ENCODE data around the gene FAT4. TPM values are rescaled to one million over a fixed set of nuclear protein-coding genes. Genes with fewer than 3 reads are reported as not detected.

Gene FAT4
- total and polyA plus RNA-seq, 12 donors: 1.7 to 16.5 (median 11.4) TPM

DNA sequence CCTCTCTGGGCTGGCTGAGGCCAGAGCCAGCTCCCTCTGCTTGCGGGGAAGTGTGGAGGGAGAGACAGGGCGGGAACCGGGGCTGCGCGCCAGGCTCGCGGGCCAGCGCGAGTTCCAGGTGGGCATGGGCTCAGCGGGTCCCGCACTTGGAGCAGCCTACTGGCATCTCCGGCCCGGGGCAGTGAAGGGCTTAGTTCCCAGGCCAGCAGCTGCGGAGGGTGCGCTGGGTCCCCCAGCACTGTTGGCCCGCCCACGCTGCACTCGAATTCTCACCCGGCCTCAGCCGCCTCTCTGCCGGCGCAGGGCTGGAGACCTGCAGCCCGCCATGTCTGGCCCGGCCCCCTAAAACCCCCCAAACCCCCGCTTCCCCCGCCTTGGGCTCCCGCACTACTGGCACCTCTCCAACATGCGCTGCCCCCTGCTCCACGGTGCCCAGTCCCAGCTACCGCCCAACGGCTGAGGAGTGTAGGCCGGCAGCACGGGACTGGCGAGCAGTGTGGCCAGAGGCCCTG, 33.8 kb upstream of the FAT4 start:
- DNase-seq (no peak), ATAC-seq (peak in 1 of 8 donors; percentile 47)
- Histone ChIP-seq H3K36me3 (no peaks in the 10 kb centered on the region), H3K27me3 (no peaks in the 10 kb centered on the region), H3K4me3 (no peak overlapping the region), H3K27ac (no peak overlapping the region), H3K9me3 (no peaks in the 10 kb centered on the region), H3K4me1 (no peaks in the 10 kb centered on the region)
- WGBS, 2 donors: 96 to 98% methylated on average over 34 of the region's 34 CpGs
- intact Hi-C loops (cut with DNase I): loop anchor here in 5 of 10 donors (5.0 to 10.0 kb wide), 3 partner anchors 944 to 949 kb away; no protein-coding TSS in a partner anchor
- TF ChIP-seq CTCF (IDR thresholded peaks at IDR 0.05): no peak

GRCh38 chr4:125283707-125284279, 31.0 kb upstream of the FAT4 start:
- Histone ChIP-seq H3K36me3 (no peaks in the 10 kb centered on the region), H3K27me3 (no peaks in the 10 kb centered on the region), H3K9me3 (no peaks in the 10 kb centered on the region), H3K4me1 (no peaks in the 10 kb centered on the region), H3K4me3 (no peak overlapping the region), H3K27ac (no peak overlapping the region)
- 2 to 3% methylated on average over 4 of the region's 4 CpGs for WGBS, 2 donors
- intact Hi-C loops (cut with DNase I): loop anchor here in 6 of 10 donors (1.0 to 10.0 kb wide), 4 partner anchors 946 to 951 kb away; no protein-coding TSS in a partner anchor
- peak; percentile 33 to 75 (median 59) for TF ChIP-seq CTCF (IDR thresholded peaks at IDR 0.05)
- DNase-seq (no peak), ATAC-seq (no peak)

- ATAC-seq (no peak), DNase-seq (no peak)
- H3K4me3 ChIP-seq: no peak overlapping the region
- no peak overlapping the region for H3K27ac ChIP-seq
- intact Hi-C loops (cut with DNase I): no loop called here
- no peaks in the 10 kb centered on the region for H3K27me3 ChIP-seq
- no peaks in the 10 kb centered on the region for H3K4me1 ChIP-seq
- WGBS, 2 donors: 56 to 73% methylated on average over 2 of the region's 2 CpGs
- no peaks in the 10 kb centered on the region for H3K36me3 ChIP-seq
- TF ChIP-seq CTCF (IDR thresholded peaks at IDR 0.05): no peak
- peaks cover 0 to 6% (median 0%) of the 10 kb centered on the region in 11 donors for H3K9me3 ChIP-seq
Measured at GRCh38 chr4:125297116-125297515, 17.6 kb upstream of the FAT4 start.

- Histone ChIP-seq H3K27ac (no peak overlapping the region), H3K36me3 (no peaks in the 10 kb centered on the region), H3K27me3 (no peaks in the 10 kb centered on the region), H3K4me3 (no peak overlapping the region), H3K4me1 (no peaks in the 10 kb centered on the region), H3K9me3 (no peaks in the 10 kb centered on the region)
- no peak for TF ChIP-seq CTCF (IDR thresholded peaks at IDR 0.05)
- ATAC-seq: no peak
- 65 to 70% methylated on average over 1 of the region's 1 CpG for WGBS, 2 donors
- DNase-seq: no peak
- intact Hi-C loops (cut with DNase I): no loop called here
Measured at GRCh38 chr4:125303058-125303457, 11.7 kb upstream of the FAT4 start.
